Stimulated activated memory B cell treated with anti-CD40 and anti-IgM and Interleukin-4, amounts not matched to agents 10 μg/mL and 1 μg/mL and 100 μg/mL, for 72 hours (primary cell): ENCODE results near the gene PGPEP1.
"Not testable (repeated sequence)": the region's sequence is repeated elsewhere in the genome, so short reads cannot be mapped to it uniquely, and the experiment has no call there.

Experiments used
- ATAC-seq: fragments of 150-1000 bp; cut with Tn5 transposase; 2 replicates; pipeline ENCODE4 v1.10.0; 2021
- H3K27ac Mint-ChIP-seq: one replicate; pipeline ENCODE4 v1.8.0; 2022; ENCODE audit warnings: mild to moderate bottlenecking, mixed read lengths
- H3K27me3 Mint-ChIP-seq: one replicate; pipeline ENCODE4 v1.8.0; 2022; ENCODE audit warnings: mixed read lengths
- H3K36me3 Mint-ChIP-seq: one replicate; pipeline ENCODE4 v1.8.0; 2022; ENCODE audit warnings: mixed read lengths
- H3K4me1 Mint-ChIP-seq: one replicate; pipeline ENCODE4 v1.8.0; 2022; ENCODE audit warnings: mixed read lengths
- H3K4me3 Mint-ChIP-seq: one replicate; pipeline ENCODE4 v1.8.0; 2022; ENCODE audit warnings: mild to moderate bottlenecking, moderate library complexity, mixed read lengths
- H3K9me3 Mint-ChIP-seq: one replicate; pipeline ENCODE4 v1.8.0; 2022; ENCODE audit warnings: mixed read lengths

Gene PGPEP1

GRCh38 chr19:18361646-18362045, 21.2 kb downstream of the PGPEP1 start:
- H3K9me3 Mint-ChIP-seq: no peaks in the 10 kb centered on the region
- H3K36me3 Mint-ChIP-seq: peaks cover 77% of the 10 kb centered on the region
- no peak overlapping the region for H3K27ac Mint-ChIP-seq
- no peaks in the 10 kb centered on the region for H3K4me1 Mint-ChIP-seq
- ATAC-seq: no peak
- H3K4me3 Mint-ChIP-seq: no peak overlapping the region
- H3K27me3 Mint-ChIP-seq: no peaks in the 10 kb centered on the region

DNA sequence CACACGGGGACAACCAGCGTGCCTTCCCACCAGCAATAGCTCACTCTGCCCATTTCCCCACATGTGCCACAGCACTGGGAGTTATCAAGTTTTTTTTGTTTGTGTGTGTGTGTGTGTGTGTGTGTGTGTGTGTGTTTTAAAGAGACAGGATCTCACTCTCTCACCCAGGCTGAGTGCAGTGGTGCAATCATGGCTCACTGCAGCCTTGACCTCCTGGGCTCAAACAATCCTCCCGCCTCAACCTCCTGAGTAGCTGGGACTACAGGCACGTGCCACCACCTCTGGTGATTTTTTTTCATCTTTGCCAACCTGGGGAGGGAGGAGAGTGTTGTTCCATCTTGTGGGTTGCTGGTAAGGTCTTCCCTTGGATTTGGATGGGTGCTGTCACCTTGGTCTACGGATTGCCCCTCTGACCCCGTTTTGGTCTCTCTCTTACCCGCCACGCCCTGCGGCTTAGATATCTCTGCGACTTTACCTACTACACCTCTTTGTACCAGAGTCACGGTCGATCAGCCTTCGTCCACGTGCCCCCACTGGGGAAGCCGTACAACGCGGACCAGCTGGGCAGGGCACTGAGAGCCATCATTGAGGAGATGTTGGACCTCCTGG, 22.6 kb downstream of the PGPEP1 start:
- H3K4me3 Mint-ChIP-seq: no peak overlapping the region
- no peaks in the 10 kb centered on the region for H3K9me3 Mint-ChIP-seq
- H3K27me3 Mint-ChIP-seq: no peaks in the 10 kb centered on the region
- no peaks in the 10 kb centered on the region for H3K4me1 Mint-ChIP-seq
- H3K27ac Mint-ChIP-seq: no peak overlapping the region
- ATAC-seq: no peak
- H3K36me3 Mint-ChIP-seq: peaks cover 74% of the 10 kb centered on the region

DNA sequence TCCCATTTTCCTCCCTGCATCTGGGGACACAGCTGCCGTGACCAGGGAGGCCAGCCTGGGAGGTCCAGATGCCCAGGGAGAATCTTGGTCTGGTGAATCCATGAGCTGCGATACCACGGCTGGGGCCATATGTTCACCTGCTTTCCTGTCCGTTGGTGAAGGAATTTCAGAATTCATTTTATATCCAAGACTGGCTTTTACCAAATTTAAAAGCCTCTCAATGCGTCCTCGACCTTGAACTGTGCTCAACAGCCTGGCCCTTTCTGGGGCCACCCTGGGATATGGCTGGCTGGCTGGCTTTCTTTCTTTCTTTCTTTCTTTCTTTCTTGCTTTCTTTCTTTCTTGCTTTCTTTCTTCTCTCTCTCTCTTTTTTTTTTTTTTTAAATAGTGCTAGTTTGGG, 23.4 kb downstream of the PGPEP1 start:
- Mint-ChIP-seq H3K27me3 (no peaks in the 10 kb centered on the region), H3K4me3 (no peak overlapping the region)

DNA sequence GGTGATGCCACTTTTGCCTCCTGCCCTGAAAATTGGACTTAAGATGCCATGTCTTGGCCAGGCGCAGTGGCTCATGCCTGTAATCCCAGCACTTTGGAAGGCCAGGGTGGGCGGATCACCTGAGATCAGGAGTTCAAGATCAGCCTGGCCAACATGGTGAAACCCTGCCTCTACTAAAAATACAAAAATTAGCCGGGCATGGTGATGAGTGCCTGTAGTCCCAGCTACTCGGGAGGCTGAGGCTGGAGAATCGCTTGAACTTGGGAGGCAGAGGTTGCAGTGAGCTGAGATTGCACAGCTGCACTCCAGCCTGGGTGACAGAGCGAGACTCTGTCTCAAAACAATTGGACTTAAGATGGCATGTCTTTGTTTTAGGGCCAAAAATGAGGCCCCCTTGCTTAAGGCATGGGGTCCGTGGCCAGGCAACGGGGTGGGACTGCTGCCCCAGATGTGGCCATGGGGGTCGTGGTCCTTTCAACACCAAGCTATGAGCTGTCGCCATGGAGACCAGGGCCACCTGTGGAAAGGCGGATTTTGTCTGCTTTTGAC, 24.0 kb downstream of the PGPEP1 start:
- not testable (repeated sequence) for ATAC-seq, H3K9me3 Mint-ChIP-seq, H3K27ac Mint-ChIP-seq, H3K4me1 Mint-ChIP-seq, H3K27me3 Mint-ChIP-seq, H3K4me3 Mint-ChIP-seq
- peaks cover 61% of the 10 kb centered on the region for H3K36me3 Mint-ChIP-seq

More for the DNA sequence above, 23.4 kb downstream of the PGPEP1 start:
- no peaks in the 10 kb centered on the region for H3K9me3 Mint-ChIP-seq
- no peaks in the 10 kb centered on the region for H3K4me1 Mint-ChIP-seq
- H3K36me3 Mint-ChIP-seq: peaks cover 67% of the 10 kb centered on the region
- no peak overlapping the region for H3K27ac Mint-ChIP-seq
- no peak for ATAC-seq

- no peak for ATAC-seq
- Mint-ChIP-seq H3K4me1 (no peaks in the 10 kb centered on the region), H3K9me3 (no peaks in the 10 kb centered on the region), H3K27ac (no peak overlapping the region), H3K36me3 (peaks cover 55% of the 10 kb centered on the region), H3K27me3 (no peaks in the 10 kb centered on the region), H3K4me3 (no peak overlapping the region)
These were observed 24.6 kb downstream of the PGPEP1 start for GRCh38 chr19:18364826-18365528.

- ATAC-seq: no peak
- Mint-ChIP-seq H3K36me3 (peaks cover 52% of the 10 kb centered on the region), H3K4me1 (no peaks in the 10 kb centered on the region), H3K27me3 (no peaks in the 10 kb centered on the region), H3K9me3 (no peaks in the 10 kb centered on the region), H3K27ac (no peak overlapping the region), H3K4me3 (no peak overlapping the region)
These were observed 25.6 kb downstream of the PGPEP1 start for GRCh38 chr19:18366021-18366435.

GRCh38 chr19:18368504-18369222, 28.3 kb downstream of the PGPEP1 start:
- Mint-ChIP-seq H3K27me3 (no peaks in the 10 kb centered on the region), H3K4me1 (peaks cover 5% of the 10 kb centered on the region), H3K4me3 (no peak overlapping the region), H3K9me3 (no peaks in the 10 kb centered on the region), H3K36me3 (peaks cover 33% of the 10 kb centered on the region), H3K27ac (no peak overlapping the region)
- ATAC-seq: no peak

DNA sequence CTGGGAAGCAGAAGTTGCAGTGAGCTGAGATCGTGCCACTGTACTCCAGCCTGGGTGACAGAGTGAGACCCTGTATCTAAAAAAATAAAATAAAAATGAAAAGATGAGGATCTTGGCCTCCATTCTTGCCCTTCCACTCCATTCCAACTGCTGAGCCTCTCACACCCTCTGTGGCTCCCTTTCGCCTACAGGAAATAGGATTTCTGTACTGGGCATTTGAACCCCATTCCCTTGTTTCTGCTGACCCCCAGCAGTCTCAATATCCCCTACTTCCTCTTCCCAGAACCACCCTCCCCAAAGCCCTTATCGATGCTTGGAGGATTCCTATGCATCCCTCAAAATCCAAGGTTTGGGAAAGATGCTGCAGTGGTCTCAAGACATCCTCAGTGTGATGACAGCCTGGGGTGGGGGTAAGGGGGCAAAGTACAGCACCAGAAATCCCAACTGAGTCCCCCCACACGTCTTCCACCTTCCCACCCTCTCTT, 33.1 kb downstream of the PGPEP1 start:
- Mint-ChIP-seq H3K27me3 (no peaks in the 10 kb centered on the region), H3K27ac (peak overlapping the region; percentile 15), H3K9me3 (no peaks in the 10 kb centered on the region), H3K4me3 (no peak overlapping the region), H3K36me3 (no peaks in the 10 kb centered on the region), H3K4me1 (peaks cover 28% of the 10 kb centered on the region)
- ATAC-seq: no peak

- Mint-ChIP-seq H3K27me3 (no peaks in the 10 kb centered on the region), H3K36me3 (no peaks in the 10 kb centered on the region), H3K9me3 (no peaks in the 10 kb centered on the region), H3K27ac (peak overlapping the region; percentile 15), H3K4me1 (peaks cover 28% of the 10 kb centered on the region), H3K4me3 (no peak overlapping the region)
- ATAC-seq: peak; percentile 96
These were observed 33.7 kb downstream of the PGPEP1 start for GRCh38 chr19:18373892-18374629.

- ATAC-seq: no peak
- Mint-ChIP-seq H3K27ac (no peak overlapping the region), H3K4me3 (no peak overlapping the region), H3K36me3 (no peaks in the 10 kb centered on the region), H3K27me3 (peaks cover 19% of the 10 kb centered on the region), H3K4me1 (peaks cover 28% of the 10 kb centered on the region), H3K9me3 (no peaks in the 10 kb centered on the region)
These were observed 36.6 kb downstream of the PGPEP1 start for GRCh38 chr19:18377026-18377425.

GRCh38 chr19:18379803-18380747, 39.7 kb downstream of the PGPEP1 start:
- Mint-ChIP-seq H3K36me3 (no peaks in the 10 kb centered on the region), H3K27me3 (peaks cover 48% of the 10 kb centered on the region), H3K4me3 (no peak overlapping the region), H3K9me3 (no peaks in the 10 kb centered on the region), H3K27ac (no peak overlapping the region), H3K4me1 (peaks cover 12% of the 10 kb centered on the region)
- ATAC-seq: no peak

- no peaks in the 10 kb centered on the region for H3K9me3 Mint-ChIP-seq
- ATAC-seq: no peak
- no peak overlapping the region for H3K4me3 Mint-ChIP-seq
- peaks cover 12% of the 10 kb centered on the region for H3K4me1 Mint-ChIP-seq
- H3K36me3 Mint-ChIP-seq: no peaks in the 10 kb centered on the region
- H3K27ac Mint-ChIP-seq: no peak overlapping the region
- H3K27me3 Mint-ChIP-seq: peaks cover 56% of the 10 kb centered on the region
These were observed 40.4 kb downstream of the PGPEP1 start for GRCh38 chr19:18380843-18381242.

- H3K27ac Mint-ChIP-seq: not testable (repeated sequence)
These were observed 43.2 kb downstream of the PGPEP1 start for GRCh38 chr19:18383622-18384021.

DNA sequence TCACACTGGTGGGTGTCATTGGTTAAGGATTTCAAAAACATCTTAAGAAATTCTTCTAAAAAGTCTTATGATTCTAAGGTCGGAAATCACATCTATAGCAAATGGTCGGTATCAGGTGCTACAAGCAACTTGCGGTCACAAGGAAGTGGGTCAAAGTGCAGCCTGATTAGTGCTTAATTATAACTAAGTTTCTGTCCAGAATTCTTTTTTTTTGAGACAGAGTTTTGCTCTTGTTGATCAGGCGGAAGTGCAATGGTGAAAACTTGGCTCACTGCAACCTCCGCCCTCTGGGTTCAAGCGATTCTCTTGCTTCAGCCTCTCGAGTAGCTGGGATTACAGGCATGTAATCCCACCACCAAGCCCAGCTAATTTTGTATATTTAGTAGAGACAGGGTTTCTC, 44.4 kb downstream of the PGPEP1 start:
- Mint-ChIP-seq H3K4me1 (peaks cover 15% of the 10 kb centered on the region), H3K27ac (no peak overlapping the region), H3K4me3 (no peak overlapping the region), H3K9me3 (no peaks in the 10 kb centered on the region), H3K36me3 (peaks cover 2% of the 10 kb centered on the region), H3K27me3 (peaks cover 62% of the 10 kb centered on the region)
- no peak for ATAC-seq

More at GRCh38 chr19:18383622-18384021, 43.2 kb downstream of the PGPEP1 start:
- H3K36me3 Mint-ChIP-seq, ATAC-seq, H3K4me3 Mint-ChIP-seq, H3K9me3 Mint-ChIP-seq: not testable (repeated sequence)
- Mint-ChIP-seq H3K27me3 (peaks cover 66% of the 10 kb centered on the region), H3K4me1 (peaks cover 14% of the 10 kb centered on the region)
